Measurements from ENCODE around the gene NRG4.
"Not testable (repeated sequence)": the region's sequence is repeated elsewhere in the genome, so short reads cannot be mapped to it uniquely, and the experiment has no call there.

The NRG4 gene

GRCh38 chr15:75985971-75986370, 26.3 kb downstream of the NRG4 start:
- Mint-ChIP-seq H3K27me3 (ENCODE audit: low read depth) (no peaks in the 10 kb centered on the region), H3K36me3 (ENCODE audit: low read depth) (no peaks in the 10 kb centered on the region), H3K27ac (no peak overlapping the region), H3K9me3 (no peaks in the 10 kb centered on the region), H3K4me1 (no peaks in the 10 kb centered on the region), H3K4me3 (no peak overlapping the region)
- TF ChIP-seq CTCF (IDR thresholded peaks at IDR 0.05; ENCODE audit: unreplicated experiment in 3 of 3), result no peak

GRCh38 chr15:75984706-75985105, 27.5 kb downstream of the NRG4 start:
- not testable (repeated sequence) for H3K27ac Mint-ChIP-seq; H3K4me3 Mint-ChIP-seq; H3K27me3 Mint-ChIP-seq (ENCODE audit: low read depth); H3K4me1 Mint-ChIP-seq; H3K9me3 Mint-ChIP-seq; H3K36me3 Mint-ChIP-seq (ENCODE audit: low read depth)

GRCh38 chr15:75982468-75982867, 29.8 kb downstream of the NRG4 start:
- TF ChIP-seq CTCF (IDR thresholded peaks at IDR 0.05; ENCODE audit: unreplicated experiment in 3 of 3), result no peak
- no peaks in the 10 kb centered on the region for H3K27me3 Mint-ChIP-seq (ENCODE audit: low read depth)
- H3K9me3 Mint-ChIP-seq, result peaks cover 4% of the 10 kb centered on the region
- no peak overlapping the region for H3K27ac Mint-ChIP-seq
- peaks cover 4% of the 10 kb centered on the region for H3K36me3 Mint-ChIP-seq (ENCODE audit: low read depth)
- H3K4me1 Mint-ChIP-seq, result no peaks in the 10 kb centered on the region
- H3K4me3 Mint-ChIP-seq, result no peak overlapping the region

GRCh38 chr15:75981149-75981815, 30.9 kb downstream of the NRG4 start:
- H3K9me3 Mint-ChIP-seq, result peaks cover 4% of the 10 kb centered on the region
- H3K36me3 Mint-ChIP-seq (ENCODE audit: low read depth), result peaks cover 4% of the 10 kb centered on the region
- no peaks in the 10 kb centered on the region for H3K27me3 Mint-ChIP-seq (ENCODE audit: low read depth)
- H3K4me3 Mint-ChIP-seq, result no peak overlapping the region
- no peak overlapping the region for H3K27ac Mint-ChIP-seq
- TF ChIP-seq CTCF (IDR thresholded peaks at IDR 0.05; ENCODE audit: unreplicated experiment in 3 of 3), result no peak
- no peaks in the 10 kb centered on the region for H3K4me1 Mint-ChIP-seq

- not testable (repeated sequence) for H3K27me3 Mint-ChIP-seq (ENCODE audit: low read depth); H3K27ac Mint-ChIP-seq; H3K4me3 Mint-ChIP-seq; H3K4me1 Mint-ChIP-seq; H3K36me3 Mint-ChIP-seq (ENCODE audit: low read depth)
- peaks cover 10% of the 10 kb centered on the region for H3K9me3 Mint-ChIP-seq
Observed at GRCh38 chr15:75976766-75977165, 35.5 kb downstream of the NRG4 start.

GRCh38 chr15:75966073-75966472, 46.2 kb downstream of the NRG4 start:
- TF ChIP-seq CTCF (IDR thresholded peaks at IDR 0.05; ENCODE audit: unreplicated experiment in 3 of 3), result no peak

GRCh38 chr15:75961331-75961730, 50.9 kb downstream of the NRG4 start:
- no peaks in the 10 kb centered on the region for H3K27me3 Mint-ChIP-seq (ENCODE audit: low read depth)
- H3K4me3 Mint-ChIP-seq, result no peak overlapping the region
- H3K27ac Mint-ChIP-seq, result no peak overlapping the region
- H3K36me3 Mint-ChIP-seq (ENCODE audit: low read depth), result no peaks in the 10 kb centered on the region
- no peaks in the 10 kb centered on the region for H3K4me1 Mint-ChIP-seq
- peaks cover 5% of the 10 kb centered on the region for H3K9me3 Mint-ChIP-seq
- no peak for TF ChIP-seq CTCF (IDR thresholded peaks at IDR 0.05; ENCODE audit: unreplicated experiment in 3 of 3)

More at GRCh38 chr15:75966073-75966472, 46.2 kb downstream of the NRG4 start:
- Mint-ChIP-seq H3K36me3 (ENCODE audit: low read depth) (no peaks in the 10 kb centered on the region), H3K27me3 (ENCODE audit: low read depth) (no peaks in the 10 kb centered on the region), H3K4me3 (no peak overlapping the region), H3K4me1 (no peaks in the 10 kb centered on the region), H3K27ac (no peak overlapping the region), H3K9me3 (peaks cover 5% of the 10 kb centered on the region)
